G401.6 (cell line): ENCODE measurements around the gene ZC3H12C.

Source experiments
- FAIRE-seq: peaks from 2 replicates; lab custom pipeline; 2012; peaks lifted over from hg19 to GRCh38; lab: Jason Lieb, UNC

The ZC3H12C gene

GRCh38 chr11:110152199-110152598, 59.0 kb downstream of the ZC3H12C start:
- no peak for FAIRE-seq

GRCh38 chr11:110153474-110153873, 60.3 kb downstream of the ZC3H12C start:
- FAIRE-seq, result no peak

GRCh38 chr11:110156503-110156902, 63.3 kb downstream of the ZC3H12C start:
- FAIRE-seq, result no peak

GRCh38 chr11:110158317-110159200, 65.4 kb downstream of the ZC3H12C start:
- FAIRE-seq, result no peak

- no peak for FAIRE-seq
Observed at GRCh38 chr11:110159476-110159875, 66.3 kb downstream of the ZC3H12C start.

- no peak for FAIRE-seq
Observed at GRCh38 chr11:110160016-110160415, 66.8 kb downstream of the ZC3H12C start.

GRCh38 chr11:110160437-110160836, 67.2 kb downstream of the ZC3H12C start:
- peak; percentile 41 for FAIRE-seq

- no peak for FAIRE-seq
Observed at GRCh38 chr11:110161061-110161460, 67.9 kb downstream of the ZC3H12C start.

- no peak for FAIRE-seq
Observed at GRCh38 chr11:110162216-110162615, 69.0 kb downstream of the ZC3H12C start.

- no peak for FAIRE-seq
Observed at GRCh38 chr11:110165039-110165925, 72.1 kb downstream of the ZC3H12C start.

- no peak for FAIRE-seq
Observed at GRCh38 chr11:110168033-110168803, 75.0 kb downstream of the ZC3H12C start.

GRCh38 chr11:110169738-110170137, 76.5 kb downstream of the ZC3H12C start:
- no peak for FAIRE-seq

- no peak for FAIRE-seq
Observed at GRCh38 chr11:110172468-110173065, 79.4 kb downstream of the ZC3H12C start.

- peak; percentile 45 for FAIRE-seq
Observed at GRCh38 chr11:110173811-110174644, 80.8 kb downstream of the ZC3H12C start.

GRCh38 chr11:110174645-110175310, 81.6 kb downstream of the ZC3H12C start:
- FAIRE-seq, result no peak

GRCh38 chr11:110176366-110177085, 83.3 kb downstream of the ZC3H12C start:
- no peak for FAIRE-seq

GRCh38 chr11:110177086-110177456, 83.9 kb downstream of the ZC3H12C start:
- FAIRE-seq, result no peak

GRCh38 chr11:110179064-110179463, 85.9 kb downstream of the ZC3H12C start:
- no peak for FAIRE-seq

- FAIRE-seq, result no peak
Observed at GRCh38 chr11:110182886-110183285, 89.7 kb downstream of the ZC3H12C start.

- FAIRE-seq, result no peak
Observed at GRCh38 chr11:110184456-110184855, 91.3 kb downstream of the ZC3H12C start.
